NCI-H146 (cell line): ENCODE measurements around the gene RNF39.

ENCODE experiments used
- DNase-seq: peaks from one replicate; lab custom pipeline; 2025; lab: John Stamatoyannopoulos, UW

The RNF39 gene

DNA sequence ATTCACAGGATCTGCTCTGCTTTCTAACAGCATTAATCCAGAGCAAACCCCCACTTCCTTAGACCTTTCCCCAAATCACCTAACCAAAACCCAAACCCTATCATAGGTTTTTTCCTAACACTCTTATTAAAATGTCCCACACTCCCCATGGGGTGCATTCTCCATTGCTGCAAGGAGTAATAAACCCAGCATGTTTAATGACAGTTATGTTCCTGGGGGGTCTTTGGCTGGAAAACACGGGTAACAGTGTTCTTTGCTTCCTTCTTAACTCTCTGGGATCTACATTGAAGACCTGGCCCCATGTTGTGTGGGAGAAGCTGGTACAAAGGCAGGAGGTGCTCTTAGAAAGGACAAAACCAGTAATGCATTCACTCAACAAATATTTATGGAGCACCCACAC is 21.3 kb upstream of the RNF39 start:
- DNase-seq = no peak

DNA sequence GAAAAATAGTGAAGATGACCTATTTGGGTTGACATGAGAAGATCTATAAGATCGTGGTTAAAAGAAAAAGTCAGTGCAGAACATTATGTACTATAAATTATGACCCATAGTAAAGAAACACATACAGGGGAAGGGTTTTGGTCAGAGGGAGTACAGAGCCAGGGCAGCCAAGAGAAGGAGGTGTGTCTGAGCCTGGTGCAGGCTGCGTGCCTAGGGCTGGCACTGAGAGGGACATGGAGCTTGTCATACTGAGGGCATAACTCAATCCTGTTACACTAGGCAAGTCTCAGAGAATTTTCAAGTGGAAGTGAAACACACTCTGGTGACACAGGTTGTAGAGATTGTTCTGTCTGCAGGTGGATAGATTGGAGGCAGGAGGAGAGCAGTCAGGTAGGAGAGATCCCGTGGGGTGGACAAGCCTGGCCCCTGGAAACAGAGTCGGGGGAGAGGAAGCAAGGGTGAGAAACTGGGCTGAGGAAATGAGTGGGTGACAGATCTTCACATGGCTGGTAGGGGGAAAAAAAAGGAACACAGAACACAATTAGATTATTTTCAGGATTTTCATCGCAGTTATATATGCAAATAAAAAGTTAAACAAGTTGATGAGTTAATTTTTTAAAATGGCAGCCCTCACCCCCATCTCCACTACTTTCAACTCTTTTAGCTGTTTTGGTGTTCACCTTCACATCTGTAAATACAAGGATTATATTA is 18.5 kb upstream of the RNF39 start:
- no peak for DNase-seq

DNA sequence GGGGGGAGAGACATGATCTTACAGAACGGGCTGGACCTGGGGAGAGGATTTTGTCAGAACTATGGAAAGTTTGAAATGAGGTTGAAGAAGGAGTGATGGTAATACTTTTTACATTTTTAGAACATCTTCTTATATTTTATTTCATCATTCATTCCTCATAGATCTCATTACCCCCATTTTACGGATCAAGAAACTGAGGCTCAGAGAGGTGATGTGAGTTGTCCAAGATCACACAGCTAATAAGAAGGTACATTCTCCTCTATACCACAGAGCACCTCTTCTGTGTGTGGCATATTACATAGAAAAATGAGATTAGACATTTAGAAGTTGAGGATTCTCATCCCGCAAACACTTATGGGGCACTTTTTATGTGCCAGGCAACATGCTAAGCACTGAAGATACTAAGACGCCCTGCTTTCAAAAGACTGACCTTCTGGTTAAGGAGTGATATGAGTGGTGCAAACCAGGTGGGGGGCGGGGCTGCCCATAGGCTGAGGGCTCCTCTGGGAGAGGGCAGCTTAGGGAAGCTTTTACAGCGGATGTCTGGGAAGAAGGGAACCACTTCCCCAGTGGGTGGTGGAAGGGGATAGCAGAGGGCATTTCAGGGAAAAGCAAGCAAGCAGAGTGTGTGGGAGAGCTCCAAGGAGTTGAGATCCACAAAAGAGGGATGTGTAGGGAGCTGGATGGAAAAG is 17.4 kb upstream of the RNF39 start:
- no peak for DNase-seq

DNA sequence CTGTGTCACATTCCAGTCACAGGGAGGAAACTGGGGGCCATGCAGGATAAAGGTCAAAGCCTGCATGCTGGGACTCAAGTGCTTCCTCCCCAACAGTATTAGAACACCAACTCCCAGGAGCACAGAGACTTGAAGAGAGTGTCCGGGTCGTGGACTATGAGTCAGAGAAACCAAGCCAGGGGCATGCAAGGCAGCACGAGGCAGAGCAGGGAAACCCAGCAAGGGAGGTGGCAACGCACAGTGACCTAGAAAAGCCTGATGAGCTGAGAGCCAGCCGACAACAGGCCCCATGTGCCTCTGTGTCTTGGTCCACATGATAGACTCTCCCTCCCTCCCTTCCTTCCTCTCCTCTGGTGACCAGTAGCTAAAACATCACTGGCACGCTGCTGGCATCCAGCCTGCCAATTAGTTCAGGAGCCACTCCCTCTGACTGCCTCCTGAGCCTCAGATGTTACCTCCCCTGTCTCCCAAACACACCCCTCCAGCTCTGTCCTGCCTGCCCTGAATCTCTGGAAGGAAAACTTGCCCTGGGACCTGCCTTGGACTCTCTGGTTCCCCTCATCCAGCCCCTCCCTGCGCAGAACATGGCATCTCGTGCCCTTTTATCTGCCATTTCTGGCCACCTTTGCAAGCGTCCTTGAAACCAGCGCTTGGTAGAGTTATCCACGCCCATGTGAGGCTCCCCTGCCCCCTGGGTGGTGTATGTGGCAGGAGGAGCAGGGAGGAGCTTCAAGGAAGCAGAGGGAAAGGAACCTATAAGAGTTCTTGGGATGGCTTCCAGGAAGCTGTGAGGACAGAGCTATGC is 16.2 kb upstream of the RNF39 start:
- no peak for DNase-seq

DNA sequence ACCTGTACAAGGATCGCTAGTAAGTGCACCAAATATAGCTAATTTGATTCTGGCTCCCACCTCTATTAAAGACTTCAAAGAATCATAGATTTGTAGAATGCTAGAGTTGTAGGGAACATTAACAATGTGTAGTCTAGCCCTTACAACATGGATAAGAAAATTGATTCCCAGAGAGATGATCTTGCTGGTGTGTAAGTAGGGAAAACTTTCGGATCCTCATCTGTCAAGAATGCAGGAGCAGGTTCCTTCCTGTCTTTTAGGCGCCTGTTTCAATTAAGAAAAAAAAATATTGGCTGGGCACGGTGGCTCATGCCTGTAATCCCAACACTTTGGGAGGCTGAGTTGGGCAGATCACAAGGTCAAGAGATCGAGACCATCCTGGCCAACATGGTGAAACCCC is 12.3 kb upstream of the RNF39 start:
- no peak for DNase-seq

DNA sequence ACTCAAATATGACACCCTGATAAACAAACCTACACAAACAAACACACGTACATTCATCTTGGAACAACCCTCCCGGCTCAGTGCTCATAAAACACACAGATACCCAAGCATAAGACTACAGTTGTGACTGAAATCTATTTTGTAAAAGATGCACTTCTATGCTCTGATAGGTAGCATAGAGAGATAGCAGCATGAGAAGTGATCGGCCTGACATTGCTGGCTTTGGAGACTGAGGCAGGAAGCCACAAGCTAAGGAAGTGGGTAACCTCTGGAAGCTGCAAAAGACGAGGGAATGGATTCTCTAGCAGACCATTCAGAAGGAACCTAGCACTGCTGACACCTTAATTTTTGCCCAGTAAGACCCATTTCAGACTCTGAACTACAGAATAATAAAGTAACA is 1.6 kb upstream of the RNF39 start:
- DNase-seq = no peak

DNA sequence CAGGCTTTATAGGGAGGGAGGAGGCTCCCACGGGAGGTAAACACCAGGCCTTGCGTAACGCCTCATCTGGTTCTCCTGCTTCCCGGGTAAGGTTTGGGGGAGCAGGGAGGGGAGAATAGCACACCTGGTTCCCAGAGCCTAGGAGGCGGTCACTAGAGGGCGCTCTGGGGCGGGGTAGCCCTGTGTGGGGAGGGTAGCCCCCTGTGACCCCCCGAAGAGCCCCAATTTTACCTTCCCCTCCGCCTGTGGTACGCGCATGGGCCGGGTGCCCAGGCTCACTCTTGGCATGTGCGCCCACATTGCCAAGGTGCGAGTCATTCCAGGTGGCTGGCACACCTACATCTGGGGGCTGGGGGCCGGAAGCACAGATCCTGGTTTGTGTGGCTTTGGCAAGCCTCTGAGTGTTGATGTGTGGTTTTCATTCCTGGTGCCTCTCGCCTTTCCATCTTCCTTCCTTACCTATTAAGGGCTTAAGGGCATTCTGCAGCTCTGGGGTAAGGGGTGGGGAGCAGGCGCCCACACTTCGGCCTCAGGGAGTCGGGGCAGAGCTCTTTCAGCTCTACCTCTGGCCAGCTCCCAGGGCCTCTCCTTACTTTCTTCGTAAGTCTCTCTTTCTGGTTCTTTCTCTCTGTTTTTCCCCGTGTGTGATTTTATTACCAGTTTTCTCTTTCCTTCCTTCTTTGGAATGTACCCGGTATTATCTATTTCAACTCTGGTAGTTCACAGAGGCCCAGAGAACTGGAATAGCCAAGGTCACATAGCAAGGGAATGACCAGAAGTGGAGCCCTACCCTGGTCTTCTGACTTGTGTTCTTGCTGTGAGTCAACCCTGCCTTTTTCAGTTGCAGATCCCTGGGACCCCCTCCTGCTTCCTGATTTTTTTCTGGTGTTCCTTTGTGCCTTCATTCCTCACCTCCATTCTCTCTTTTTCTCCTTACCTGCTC is 492 bp upstream of the RNF39 start:
- DNase-seq = no peak

DNA sequence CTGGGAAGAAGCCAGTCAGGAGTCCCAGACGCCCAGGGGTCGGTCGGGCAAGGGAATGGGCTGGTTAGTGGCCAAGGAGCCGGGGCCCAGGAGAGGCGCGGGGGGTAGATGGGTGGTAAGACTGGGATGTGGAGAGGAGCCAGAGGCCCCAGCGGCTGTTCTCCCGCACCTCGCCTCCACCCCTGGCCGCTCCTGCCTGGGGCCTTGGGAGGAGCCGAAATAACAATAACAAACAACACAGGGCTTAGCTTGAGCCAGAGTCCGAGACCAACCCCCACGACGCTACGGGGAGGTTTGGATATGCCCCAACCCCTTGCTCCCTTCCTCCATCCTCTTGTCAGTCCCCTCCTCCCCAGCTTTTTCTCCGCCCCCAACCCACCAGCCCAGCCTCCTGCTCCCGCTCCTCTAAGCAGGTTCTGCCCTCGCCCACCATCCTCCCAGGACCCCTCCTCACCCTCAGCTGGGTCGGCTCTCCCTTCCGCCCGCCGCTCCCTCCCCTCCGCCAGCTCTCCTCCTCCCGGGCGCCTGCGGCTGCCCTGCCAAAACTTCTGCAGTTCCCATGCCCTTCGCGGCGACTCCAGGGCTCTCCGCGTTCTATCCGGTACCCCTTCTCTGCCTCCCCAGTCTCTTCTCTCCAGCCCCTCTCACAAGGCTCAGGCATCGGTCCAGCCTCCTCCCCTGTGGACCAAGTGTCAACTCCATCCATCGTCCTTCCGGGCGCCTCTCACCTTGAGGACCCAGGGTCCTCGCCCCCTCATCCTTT is 1.1 kb downstream of the RNF39 start:
- no peak for DNase-seq

DNA sequence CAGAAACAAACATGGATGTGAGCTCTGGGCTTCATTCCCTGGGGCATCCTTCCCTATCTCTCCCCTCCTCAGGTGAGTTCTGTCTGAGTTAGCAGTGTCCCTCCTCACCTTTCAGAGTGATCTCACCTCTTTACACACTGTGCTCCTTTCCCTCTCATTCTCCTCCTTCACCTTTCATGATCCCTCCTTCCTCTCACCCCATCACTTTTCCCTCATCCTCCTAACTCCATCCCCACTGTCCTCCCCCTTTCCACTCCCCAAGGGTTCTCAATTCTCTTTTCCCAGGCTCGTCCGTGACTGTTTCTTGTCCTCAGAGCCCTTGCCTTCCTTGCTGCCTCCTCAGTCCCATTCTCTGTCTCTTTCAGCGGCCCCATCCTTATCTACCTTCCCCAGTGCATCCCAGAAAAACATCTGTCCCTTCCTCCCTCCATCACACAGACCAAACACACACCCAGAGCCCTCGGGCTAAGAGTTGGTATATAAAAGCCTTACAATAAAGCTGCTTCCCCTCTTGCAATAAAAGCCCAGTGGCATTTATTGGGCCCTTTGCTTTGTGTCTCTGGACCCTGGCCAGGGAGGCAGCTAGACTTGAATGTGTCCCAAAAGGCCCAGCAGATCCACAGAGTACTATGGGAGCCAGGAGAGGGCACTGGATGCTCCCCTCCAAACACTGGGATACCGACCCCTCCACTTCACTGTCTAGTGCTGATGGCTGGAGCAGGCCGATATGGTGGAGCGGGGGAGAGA is 1.9 kb downstream of the RNF39 start:
- peak; percentile 10 for DNase-seq

DNA sequence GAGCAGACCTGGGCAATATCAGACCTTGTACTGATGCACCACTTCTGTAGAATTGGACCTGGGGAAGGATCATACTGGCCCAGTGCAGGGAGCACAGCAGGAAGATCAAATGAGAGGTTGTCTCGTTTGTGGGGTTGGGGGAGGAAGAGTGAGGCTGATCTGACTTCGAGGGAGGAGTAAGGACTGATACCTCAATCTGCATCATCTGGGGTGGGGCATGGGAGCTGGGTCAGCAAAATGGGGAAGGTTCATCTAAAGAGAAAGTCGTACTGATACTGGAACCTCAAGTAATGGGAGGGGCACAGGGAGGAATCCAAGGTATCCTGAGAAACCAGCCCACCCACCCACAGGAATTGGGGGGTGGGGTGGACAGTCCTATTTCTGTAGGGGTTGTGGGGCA is 3.7 kb downstream of the RNF39 start:
- DNase-seq = no peak

DNA sequence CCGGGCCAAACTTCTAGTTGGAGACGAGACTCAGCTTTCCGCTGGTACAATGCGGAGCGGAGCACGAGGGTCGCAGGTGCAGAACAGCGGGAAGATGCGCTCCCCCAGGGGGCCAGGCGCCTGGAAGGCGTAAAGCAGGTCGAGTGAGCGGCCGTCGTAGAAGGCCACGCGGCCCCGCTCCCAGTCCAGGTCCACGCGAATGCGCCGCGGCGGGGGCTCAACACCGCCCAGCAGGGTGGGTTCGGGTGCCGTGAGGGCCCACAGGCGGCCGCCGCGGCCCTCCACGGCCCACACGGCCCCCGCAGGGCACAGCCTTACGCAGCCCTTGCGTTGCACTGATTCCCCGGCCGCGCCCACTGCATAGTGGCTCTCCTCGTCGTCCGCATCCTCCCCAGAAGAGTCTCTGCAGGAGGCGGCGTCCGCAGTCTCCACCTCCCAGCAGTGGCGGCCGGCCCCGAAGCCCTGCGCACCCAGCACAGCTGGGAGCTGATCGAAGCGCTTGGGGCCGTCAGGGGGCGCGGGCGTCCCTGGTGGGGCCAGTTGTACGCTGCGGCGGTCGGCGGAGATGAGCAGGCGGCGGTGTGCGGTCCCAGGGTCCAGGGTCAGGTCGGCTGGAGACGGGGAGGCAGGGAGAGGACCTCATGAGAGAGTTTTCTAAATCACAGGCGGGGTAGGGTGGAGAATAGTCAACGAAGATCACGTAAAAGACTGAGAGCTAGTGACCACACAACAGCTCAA is 4.3 kb downstream of the RNF39 start:
- DNase-seq = no peak

DNA sequence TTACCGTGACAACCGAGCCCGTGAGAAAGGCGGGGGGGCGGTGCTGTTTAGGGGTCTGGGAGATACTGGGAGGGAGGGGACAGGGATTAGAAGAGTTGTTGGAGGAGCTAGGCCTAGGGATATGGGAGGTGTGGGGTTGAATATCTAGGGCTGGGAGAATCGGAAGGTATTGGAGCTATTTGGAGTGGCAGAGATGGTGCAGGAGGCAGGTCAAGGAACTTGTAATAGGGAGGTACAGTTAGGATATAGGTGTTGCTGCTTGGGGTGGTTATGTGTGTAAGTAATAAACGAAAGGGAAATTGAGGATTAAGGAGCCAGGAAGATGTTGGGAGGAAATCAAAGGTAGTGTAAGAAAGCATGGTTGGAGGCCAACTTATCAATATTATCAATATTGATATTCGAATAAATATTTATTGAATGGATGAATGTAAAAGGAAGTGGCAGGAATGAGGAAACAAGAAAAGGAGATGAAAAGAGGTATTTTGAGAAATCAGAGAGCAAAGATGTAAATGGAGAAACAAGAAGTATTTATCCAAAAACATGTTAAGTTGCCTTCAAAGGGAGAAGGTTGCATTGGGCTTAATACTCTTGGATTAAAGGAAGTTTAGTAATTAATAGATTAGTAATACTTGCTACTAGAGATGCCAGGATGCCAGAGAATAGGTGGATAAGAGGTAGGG is 8.0 kb downstream of the RNF39 start:
- DNase-seq = no peak

DNA sequence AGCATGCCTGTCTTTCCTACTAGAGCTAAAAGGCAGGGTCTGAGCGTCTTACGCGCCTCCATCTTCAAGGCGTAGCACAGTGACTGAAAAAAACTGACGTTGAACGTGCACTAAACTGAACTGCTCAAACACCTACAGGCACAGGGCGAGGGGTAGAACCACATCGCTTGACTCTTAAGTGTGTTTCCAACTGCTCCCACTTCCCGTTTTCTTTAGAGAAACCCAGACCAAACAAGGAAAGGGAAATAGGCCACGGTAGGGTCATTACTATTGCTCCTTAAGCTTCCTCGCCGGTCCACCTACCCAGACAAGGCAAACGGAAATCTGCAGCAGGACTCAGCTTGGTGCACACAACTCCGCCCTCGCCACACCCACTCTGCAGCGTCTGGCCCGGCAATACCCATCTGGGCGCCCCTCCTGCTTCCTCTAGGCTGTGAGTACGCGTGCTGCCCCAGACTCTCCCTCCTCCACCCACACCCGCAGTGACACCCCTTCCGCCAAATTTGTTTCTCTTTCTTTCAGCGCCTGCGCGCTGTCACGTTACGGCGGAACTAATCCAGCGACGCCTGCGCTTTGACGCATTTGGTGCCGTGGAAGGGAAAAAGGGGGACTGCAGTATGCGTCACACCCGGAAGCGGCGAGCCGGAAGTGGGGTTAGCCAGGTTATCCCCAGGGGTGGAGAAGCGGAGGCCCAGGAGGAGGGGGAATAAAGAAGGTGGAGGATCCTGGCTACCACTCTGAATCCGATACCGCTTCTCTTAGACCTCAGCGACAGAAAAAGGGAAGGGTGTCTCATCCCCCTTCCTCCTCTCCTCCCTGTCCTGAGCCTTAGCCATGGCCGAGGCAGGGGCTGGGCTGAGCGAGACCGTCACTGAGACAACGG is 8.8 kb downstream of the RNF39 start, which contains the start of gene PPP1R11:
Gene PPP1R11, plus strand, starts transcription at position 622 of the 883 bp plus-strand sequence. Its CDS starts 213 bp downstream, at position 835.
- peak; percentile 98 for DNase-seq

DNA sequence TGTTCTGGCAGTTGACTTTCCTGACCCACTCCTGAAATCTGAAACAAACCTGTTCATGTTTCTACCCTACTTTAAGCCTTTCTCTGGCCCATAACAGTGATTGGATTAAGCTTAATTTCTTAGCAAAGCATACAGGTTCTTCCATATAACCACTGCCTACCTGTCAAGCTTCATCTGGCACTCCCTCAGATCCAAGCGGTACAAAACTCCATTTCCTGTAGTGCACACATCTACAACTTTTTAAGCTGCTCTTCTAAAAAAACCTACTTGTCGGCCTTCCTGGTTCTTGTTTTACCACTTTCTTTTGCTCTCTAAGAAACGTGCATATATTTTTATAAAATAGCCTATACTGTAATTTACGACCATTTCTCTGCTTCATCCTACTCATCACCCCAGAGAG is 9.5 kb downstream of the RNF39 start:
- no peak for DNase-seq

DNA sequence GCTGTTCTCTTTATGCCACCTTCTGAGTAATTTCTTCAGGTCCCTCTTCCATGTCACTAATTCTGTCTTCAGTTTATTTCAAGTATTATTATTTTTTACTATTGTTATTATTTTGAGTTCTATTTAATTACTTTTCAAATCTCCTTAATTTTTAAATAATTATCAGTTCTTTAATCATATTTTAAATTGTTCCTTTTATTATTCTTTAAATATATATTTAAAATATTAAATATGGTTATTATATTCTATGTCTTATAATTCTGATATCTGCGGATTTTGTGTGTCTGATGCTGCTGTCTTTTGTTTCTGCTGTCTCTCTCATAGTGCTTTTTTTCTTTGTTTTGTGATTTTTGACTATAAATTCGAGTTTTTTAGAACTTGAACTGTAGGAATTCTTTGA is 12.3 kb downstream of the RNF39 start:
- no peak for DNase-seq

DNA sequence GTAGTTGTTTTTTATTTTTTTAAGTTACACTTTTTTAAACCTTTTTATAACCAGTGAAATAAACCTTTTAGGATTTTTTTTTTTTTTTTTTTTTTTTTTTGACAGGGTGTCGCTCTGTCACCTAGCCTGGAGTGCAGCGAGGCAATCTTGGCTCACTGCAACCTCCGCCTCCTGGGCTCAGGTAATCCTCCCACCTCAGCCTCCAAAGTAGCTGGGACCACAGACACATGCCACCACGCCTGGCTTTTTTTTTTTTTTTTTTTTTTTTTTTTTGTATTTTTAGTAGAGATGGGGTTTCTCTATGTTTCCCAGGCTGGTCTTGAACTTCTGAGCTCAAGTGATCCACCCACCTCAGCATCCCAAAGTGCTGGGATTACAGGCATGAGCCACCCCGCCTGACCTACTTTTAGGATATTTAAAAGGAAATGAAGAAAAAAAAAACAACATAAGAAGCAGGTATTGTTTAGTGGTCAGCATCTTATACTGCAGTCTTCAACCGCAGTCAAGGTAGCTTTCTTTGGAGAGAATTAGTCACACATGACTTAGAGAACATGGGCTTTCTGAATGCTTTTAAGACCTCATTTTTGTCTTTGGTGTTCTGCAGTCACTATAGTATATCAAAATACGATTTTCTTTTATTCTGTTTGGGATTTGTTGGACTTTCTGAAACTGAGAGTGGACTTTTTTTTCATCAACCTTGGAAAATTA is 12.9 kb downstream of the RNF39 start:
- no peak for DNase-seq

DNA sequence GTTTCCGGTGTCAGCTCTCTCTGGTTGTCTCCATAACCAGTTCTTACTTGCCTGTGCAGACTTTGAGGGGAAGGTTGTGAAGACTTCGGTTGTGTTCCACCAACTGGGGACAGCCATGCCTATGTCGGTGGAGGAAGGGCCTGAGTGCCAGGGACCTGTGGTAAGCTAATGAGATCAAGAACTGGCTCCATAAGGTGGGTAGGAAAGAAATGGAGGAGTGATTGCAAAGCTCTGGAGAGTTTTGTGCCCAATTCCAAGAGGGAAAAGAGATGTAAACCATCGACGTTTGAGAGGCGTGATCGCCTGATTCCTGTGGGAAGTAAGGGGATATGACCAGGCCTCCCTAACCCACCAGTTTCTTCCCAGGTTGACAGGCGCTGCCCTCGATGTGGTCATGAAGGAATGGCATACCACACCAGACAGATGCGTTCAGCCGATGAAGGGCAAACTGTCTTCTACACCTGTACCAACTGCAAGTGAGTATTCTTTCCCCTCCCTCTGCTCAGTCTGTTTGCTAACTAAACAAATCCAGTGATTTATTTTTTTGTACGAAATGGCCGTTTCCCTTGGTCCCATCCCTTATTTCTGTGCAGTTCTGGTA is 13.6 kb downstream of the RNF39 start:
- DNase-seq = no peak
